GM18508 (cell line): ENCODE measurements around the gene MYH3.

Experiments used
- ATAC-seq: cut with Tn5 transposase; IDR thresholded peaks from one replicate; pipeline ENCODE4 v1.9.1; 2021; ENCODE audit warnings: moderate number of reproducible peaks; ENCODE audit not compliant: insufficient read depth, unreplicated experiment

The MYH3 gene

GRCh38 chr17:10616502-10617119 lies 40.5 kb downstream of the MYH3 start:
- ATAC-seq, result no peak

DNA sequence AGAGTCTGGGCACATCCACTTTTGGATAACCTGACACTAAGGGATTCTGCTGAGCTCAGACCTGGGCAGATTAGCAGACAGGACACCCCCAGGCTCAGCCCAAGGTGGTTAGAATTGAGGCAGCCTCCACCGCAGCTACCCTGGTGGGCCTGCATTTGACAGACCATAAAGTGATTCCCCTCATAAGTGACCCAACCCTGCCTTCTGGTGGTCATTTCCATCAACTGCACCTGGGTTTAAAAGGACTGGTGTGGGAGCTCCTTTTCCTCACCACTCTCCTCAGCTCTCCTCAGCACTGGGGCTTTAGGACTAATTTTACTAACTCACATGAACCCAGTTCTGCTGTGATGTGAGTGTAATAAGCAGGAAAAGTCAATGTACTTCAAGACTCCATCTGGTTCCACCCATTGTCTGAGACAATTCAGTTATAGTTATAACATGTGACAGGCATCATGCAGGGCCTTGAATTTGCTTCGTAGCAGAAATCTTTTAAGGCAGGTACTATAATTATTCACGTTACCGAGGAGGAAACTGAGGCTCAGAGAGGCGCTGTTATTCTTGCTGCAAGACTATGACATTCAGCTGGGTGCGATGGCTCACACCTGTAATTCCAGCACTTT lies 42.5 kb downstream of the MYH3 start:
- no peak for ATAC-seq

DNA sequence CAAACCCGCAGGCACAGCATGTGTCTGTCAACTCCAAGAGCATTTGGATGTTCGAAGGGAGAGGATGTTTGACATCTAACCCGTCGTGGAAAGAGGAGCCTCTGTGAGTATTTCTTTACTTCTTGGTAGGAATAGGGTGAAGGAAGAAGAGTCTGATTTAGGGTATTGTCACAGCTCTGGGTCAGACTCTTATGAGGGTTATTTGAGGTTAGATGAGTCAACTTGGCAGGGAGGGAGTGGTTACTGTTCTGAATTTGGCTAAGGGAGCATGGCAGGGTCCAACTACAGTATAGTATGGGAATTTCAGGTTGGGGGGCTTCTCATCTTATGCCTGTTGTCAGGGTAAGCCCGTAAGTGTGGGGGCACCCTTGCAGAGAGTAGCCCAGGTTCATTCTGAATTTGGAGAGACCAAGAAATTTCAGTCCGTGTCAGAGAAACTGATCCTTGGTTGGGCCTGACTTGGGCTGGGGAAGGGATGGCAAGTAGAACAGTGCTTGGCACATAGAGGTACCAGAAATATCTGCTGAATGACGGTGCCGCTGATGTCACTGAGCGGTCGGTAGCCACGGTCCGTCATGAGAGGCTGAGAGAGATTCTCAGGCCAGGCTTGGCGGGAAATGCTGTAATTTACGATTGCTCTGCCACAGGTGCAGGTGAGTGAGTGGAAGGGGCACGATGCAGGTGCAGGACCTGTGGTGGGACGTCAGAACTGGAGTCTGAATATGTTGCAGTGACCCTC lies 43.2 kb downstream of the MYH3 start:
- ATAC-seq, result no peak

DNA sequence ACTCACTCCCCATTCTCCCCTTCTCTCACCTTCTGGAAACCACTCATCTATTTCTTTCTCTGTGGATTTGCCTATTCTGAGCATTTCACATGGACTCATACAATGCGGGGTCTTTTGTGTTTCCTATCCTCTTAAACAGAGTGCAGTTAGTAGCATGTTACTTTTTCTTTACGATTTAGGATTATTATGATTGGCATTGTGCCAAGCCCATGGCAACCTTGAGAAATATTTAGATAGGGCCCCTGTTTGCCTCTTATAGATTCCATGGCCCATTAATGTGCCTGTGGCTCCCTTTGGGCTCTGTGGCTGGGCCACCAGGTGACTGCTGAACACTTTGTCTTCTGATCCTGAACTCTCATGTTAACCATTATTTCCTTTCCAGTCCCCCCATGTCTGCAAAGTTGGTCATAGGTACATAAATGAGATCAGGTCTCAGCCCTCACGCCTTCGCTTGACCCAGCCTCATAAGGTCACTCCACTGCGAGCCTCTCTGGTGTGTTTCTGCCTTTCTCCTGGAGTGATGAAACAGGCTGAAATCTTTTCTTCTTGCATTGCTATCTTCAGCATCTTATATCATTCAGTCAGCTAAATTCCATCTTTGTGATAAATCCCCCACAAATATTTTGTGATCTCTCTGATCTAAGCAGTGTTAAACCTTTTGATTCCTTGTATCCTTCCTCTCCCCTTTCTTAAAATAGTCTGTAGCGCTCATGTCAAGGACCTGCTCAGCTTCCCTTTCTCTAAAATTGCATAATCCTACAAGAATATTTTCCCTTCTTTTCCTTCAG lies 44.0 kb downstream of the MYH3 start:
- no peak for ATAC-seq

GRCh38 chr17:10610884-10611283 lies 46.2 kb downstream of the MYH3 start:
- ATAC-seq, result no peak

DNA sequence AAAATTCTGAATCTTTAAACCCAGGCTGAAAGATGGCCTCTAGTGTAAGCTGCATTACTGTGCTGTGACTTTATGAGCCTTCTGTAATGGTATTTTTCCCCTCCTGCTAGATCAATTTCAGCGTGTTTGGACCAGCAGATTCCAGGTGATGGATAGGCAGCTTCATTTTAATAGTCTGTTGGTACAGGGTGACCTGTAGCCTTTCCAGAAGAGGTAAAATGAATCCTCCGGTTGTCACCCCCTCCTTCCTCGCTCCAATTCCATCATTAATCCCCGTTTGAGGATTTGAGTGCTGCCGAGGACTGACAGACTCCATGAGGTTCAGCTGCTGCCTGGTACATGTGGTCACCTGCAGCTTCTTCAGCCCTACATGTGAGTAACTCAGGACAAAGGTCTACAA lies 48.9 kb downstream of the MYH3 start:
- ATAC-seq, result no peak

- ATAC-seq, result no peak
These were observed 51.0 kb downstream of the MYH3 start for GRCh38 chr17:10606110-10606509.

DNA sequence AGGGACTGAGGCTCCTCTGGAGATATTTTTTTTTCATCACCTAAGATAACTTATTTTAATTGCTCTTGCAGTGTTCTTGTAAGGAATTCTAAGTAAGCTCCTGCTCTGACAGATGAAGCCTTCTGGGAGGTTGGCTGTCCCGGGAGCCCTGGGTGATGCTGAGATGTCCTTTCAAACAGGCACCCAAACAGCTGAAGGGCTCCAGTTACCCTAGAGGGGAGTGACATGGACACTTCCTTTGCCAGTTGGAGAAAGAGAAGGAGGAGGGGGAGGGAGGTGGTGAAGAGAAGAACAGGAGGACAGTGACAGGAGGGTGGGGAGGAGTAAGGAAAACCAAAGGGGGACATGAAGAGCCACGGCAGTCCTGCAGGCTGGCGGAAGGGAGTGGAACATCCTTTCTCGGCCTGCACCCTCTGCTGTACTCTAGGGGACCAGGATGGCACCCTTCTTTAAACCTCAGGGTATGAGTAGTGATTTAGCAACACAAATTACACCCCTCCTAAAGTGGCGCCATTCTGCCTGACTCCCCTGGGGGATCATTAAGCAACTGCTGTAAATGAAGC lies 51.8 kb downstream of the MYH3 start:
- no peak for ATAC-seq

GRCh38 chr17:10604521-10604920 lies 52.6 kb downstream of the MYH3 start:
- no peak for ATAC-seq

- no peak for ATAC-seq
These were observed 53.2 kb downstream of the MYH3 start for GRCh38 chr17:10603931-10604330.

GRCh38 chr17:10600571-10600970 lies 56.5 kb downstream of the MYH3 start:
- ATAC-seq, result no peak

GRCh38 chr17:10598621-10599020 lies 58.5 kb downstream of the MYH3 start:
- no peak for ATAC-seq

- no peak for ATAC-seq
These were observed 67.5 kb downstream of the MYH3 start for GRCh38 chr17:10589553-10590145.

DNA sequence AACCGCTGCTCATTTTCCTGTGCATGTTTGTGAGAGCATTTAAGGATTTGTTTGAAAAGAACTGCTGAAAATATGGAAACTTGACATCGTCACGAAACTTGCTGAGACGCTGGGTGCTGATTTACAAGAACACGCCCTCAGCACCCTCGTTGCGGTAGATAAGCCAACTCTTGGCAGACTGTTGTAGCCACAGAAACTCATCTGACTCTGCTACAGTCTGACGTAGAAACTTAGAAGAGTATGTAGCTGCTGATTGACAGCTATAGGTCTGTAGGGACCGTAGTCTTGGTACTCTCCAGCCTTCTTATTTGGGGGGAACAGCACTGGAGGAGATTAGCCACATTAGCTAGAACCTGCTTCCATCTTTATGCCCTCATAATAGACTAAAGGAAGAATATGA lies 71.6 kb downstream of the MYH3 start:
- ATAC-seq, result no peak

DNA sequence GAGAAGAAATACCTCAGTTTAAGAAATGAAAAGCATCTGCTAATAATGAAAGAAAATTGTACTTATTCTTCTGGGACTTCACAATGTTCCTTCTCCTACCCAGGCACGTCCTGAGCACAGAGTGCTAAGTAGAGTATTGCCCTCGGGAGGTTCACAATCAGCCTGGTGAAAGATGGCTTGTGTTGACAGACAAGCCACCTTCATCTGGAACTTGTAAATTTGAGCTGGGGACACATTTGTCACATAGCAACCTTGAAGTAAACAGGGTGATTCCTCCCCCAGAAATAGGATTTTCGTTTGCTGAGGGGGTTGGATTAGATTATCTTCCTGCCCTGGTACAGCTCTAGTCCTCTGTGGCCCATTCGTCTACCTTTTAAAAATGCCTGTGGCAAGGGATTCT lies 73.3 kb downstream of the MYH3 start:
- ATAC-seq, result no peak

DNA sequence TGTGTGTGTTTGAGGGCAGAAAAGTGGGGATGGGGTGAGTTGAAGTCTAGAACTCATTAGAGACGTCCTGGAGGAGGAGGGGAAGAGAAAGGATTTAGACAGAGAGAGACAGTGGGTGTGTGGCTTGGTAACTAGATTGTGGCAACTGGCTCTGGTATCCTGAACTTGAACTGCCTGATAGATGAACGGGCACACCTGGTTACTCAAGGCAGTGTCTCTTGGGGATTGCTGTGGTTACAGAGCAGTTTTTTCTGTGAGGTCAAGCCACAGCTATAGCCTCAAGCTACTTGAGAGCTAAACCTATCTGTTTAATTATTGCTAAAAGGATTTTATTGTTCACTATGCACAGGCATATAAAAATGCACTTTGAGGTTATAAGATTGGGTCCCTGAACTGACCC lies 77.8 kb downstream of the MYH3 start:
- no peak for ATAC-seq
